ENCODE results near the gene DAP.

GRCh38 chr5:10706326-10706725 lies 54.7 kb downstream of the DAP start:
- TF ChIP-seq CTCF (IDR thresholded peaks at IDR 0.05) (no peak), POLR2AphosphoS5 (IDR thresholded peaks at IDR 0.05) (no peak)
